Measurements from ENCODE around the gene GOLGB1. TPM values are rescaled to one million over a fixed set of nuclear protein-coding genes. Genes with fewer than 3 reads are reported as not detected.

The GOLGB1 gene
- total and polyA plus RNA-seq, 2 donors (not counting 3 experiments of a cell fraction or from before 2014, with no cell fraction given) = 7.4 to 42.7 TPM

DNA sequence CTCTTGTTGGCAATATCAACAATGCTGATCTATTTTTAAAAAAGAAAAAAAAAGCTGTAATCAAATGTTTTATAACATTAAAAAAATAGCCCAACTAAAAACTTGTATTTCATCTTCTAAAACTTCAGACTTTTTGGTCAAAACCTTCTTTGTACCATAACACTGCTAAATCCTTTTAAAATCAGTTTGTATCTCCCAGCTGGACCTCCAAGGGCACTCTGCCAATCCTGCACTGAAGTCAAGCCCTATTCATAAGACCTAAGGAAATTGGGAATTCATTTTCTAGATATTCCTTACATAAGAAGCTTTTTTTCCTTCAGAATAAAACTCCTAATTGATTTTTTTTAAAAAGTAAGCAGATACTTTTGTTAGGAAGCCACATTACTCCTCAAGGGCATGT, 50.6 kb downstream of the GOLGB1 start:
- H2AFZ ChIP-seq (ENCODE audit: low read depth, low read length) = no peak overlapping the region
- intact Hi-C loops (cut with micrococcal nuclease) (no loop called here), dilution Hi-C loops (cut with MboI; ENCODE audit: extremely low pct_ligation_motif_present, low sequenced_read_pairs) (no loop called here)
- DNase-seq (ENCODE audit: low read depth, low spot score) (no peak), FAIRE-seq (no peak)
- H3K4me2 ChIP-seq (ENCODE audit: insufficient read depth, low read length) = no peak overlapping the region
- BruUV-seq (replicated peaks) = no TSS peak
- H3K4me3 ChIP-seq (replicated peaks in 1 of 3; ENCODE audit: insufficient read depth in 1 of 3, low read depth in 1 of 3, low read length in 3 of 3) = no peak overlapping the region
- H3K9me1 ChIP-seq (replicated peaks; ENCODE audit: control insufficient read depth, extremely low read depth, insufficient read depth, low read length) = no peaks in the 10 kb centered on the region
- H3K79me2 ChIP-seq (ENCODE audit: control insufficient read depth, insufficient read depth, low read length) = no peaks in the 10 kb centered on the region
- H3K27me3 ChIP-seq (ENCODE audit: control insufficient read depth in 2 of 2, insufficient read depth in 2 of 2, low read length in 2 of 2) = no peaks in the 10 kb centered on the region
- CTCF ChIA-PET = interaction anchor here (0.9 to 1.6 kb wide), 2 partner anchors 17 to 23 kb away, joined by 3 read pairs; no protein-coding TSS in a partner anchor
- no peak overlapping the region for H3K27ac ChIP-seq (ENCODE audit: insufficient read depth, low read depth, low read length)
- peaks cover 3 to 11% of the 10 kb centered on the region in 2 experiments for H3K36me3 ChIP-seq (ENCODE audit: control insufficient read depth in 2 of 2, extremely low read depth in 1 of 2, insufficient read depth in 2 of 2, low read length in 2 of 2)
- POLR2A ChIA-PET = no interaction called here
- TF ChIP-seq MYC (IDR thresholded peaks at IDR 0.05; ENCODE audit: low read depth, low read length) (no peak), POLR2A (IDR thresholded peaks at IDR 0.05; ENCODE audit: low read depth, low read length) (no peak), POLR2AphosphoS5 (IDR thresholded peaks at IDR 0.05; ENCODE audit: insufficient read depth, low read depth, low read length) (no peak), JUN (IDR thresholded peaks at IDR 0.05; ENCODE audit: borderline replicate concordance, insufficient read depth, insufficient read length, low read depth) (no peak), GATA2 (IDR thresholded peaks at IDR 0.05; ENCODE audit: insufficient read depth, insufficient read length, low read depth, low read length) (no peak), CTCF (IDR thresholded peaks at IDR 0.05; ENCODE audit: extremely low read depth in 1 of 2, insufficient read depth in 1 of 2, low read depth in 1 of 2, low read length in 2 of 2) (no peak), EZH2 (IDR thresholded peaks at IDR 0.05; ENCODE audit: borderline replicate concordance, low read depth, low read length, severe bottlenecking) (no peak)
- TF ChIP-seq, protein P1, sequence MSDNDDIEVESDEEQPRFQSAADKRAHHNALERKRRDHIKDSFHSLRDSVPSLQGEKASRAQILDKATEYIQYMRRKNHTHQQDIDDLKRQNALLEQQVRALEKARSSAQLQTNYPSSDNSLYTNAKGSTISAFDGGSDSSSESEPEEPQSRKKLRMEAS (IDR thresholded peaks at IDR 0.05; ENCODE audit: insufficient read depth, insufficient read length) = no peak
- no peaks in the 10 kb centered on the region for H4K20me1 ChIP-seq (replicated peaks; ENCODE audit: control insufficient read depth, extremely low read depth, insufficient read depth, low read length)
- no peaks in the 10 kb centered on the region for H3K4me1 ChIP-seq (ENCODE audit: control insufficient read depth, extremely low read depth, insufficient read depth, low read length)
- no peak overlapping the region for H3K9ac ChIP-seq (replicated peaks; ENCODE audit: extremely low read depth, insufficient read depth, low read length)
- no peaks in the 10 kb centered on the region for H3K9me3 ChIP-seq (replicated peaks; ENCODE audit: control insufficient read depth, insufficient read depth, low read length)
